Lung (tissue), 12 donors: ENCODE measurements around the gene PPEF2. TPM values are rescaled to one million over a fixed set of nuclear protein-coding genes. Genes with fewer than 3 reads are reported as not detected.

Experiments
- ATAC-seq: fragments of 200-7000 bp; cut with Tn5 transposase; one replicate; pipeline ENCODE4 v1.9.1; 2020; ENCODE audit warnings: moderate number of reproducible peaks; ENCODE audit not compliant: insufficient read depth, low FRiP score
- DNase-seq, 3 donors: peaks; one replicate each; pipeline ENCODE4 v3.0.0-alpha.2; 2013 to 2017
- H3K27ac ChIP-seq, 2 donors: one replicate each; pipeline ENCODE4 v1.5.1; 2013; ENCODE audit warnings: mild to moderate bottlenecking in 2 of 2, moderate library complexity in 2 of 2, control low read depth in 1 of 2, inconsistent platforms in 1 of 2, low read depth in 1 of 2, low read length in 1 of 2
- H3K27me3 ChIP-seq, 3 donors: one replicate each; pipeline ENCODE4 v1.5.1; 2013; ENCODE audit warnings: low read length in 2 of 3; ENCODE audit not compliant: control insufficient read depth in 3 of 3, insufficient read depth in 3 of 3
- H3K36me3 ChIP-seq, 4 donors: one replicate each; pipeline ENCODE4 v1.5.1; 2013; ENCODE audit warnings: low read length in 4 of 4, mild to moderate bottlenecking in 1 of 4, moderate library complexity in 1 of 4; ENCODE audit not compliant: control insufficient read depth in 4 of 4, insufficient read depth in 4 of 4
- H3K4me1 ChIP-seq, 5 donors: one replicate each; pipeline ENCODE4 v1.5.1; 2013; ENCODE audit warnings: low read length in 5 of 5, mild to moderate bottlenecking in 2 of 5, moderate library complexity in 1 of 5; ENCODE audit not compliant: control insufficient read depth in 5 of 5, insufficient read depth in 5 of 5
- H3K4me3 ChIP-seq: one replicate; pipeline ENCODE4 v1.5.1; 2013; ENCODE audit warnings: mild to moderate bottlenecking, control low read depth, moderate library complexity
- H3K9ac ChIP-seq, 2 donors: one replicate each; pipeline ENCODE4 v1.5.1; 2013; ENCODE audit warnings: low read length in 2 of 2, control low read depth in 1 of 2; ENCODE audit not compliant: insufficient read depth in 1 of 2
- H3K9me3 ChIP-seq, 4 donors: one replicate each; pipeline ENCODE4 v1.5.1; 2013; ENCODE audit warnings: low read length in 3 of 4, mild to moderate bottlenecking in 1 of 4, moderate library complexity in 1 of 4; ENCODE audit not compliant: control insufficient read depth in 4 of 4, insufficient read depth in 3 of 4
- WGBS, 2 donors: extraction: QIAGEN DNeasy Blood & Tissue Kit; methylation state at CpG; one replicate each; pipeline ENCODE4 v1.1.7; 2013; 5-methylcytosine and 5-hydroxymethylcytosine counted together
- polyA plus RNA-seq, 2 donors: library from polyadenylated mRNA; stranded (reverse); fragments of 200-250 nt; gene quantifications; one replicate each; pipeline ENCODE4 v1.2.1, GENCODE V29; 2013
- total RNA-seq, 2 donors: library from RNA; depleted of rRNA in 1 of 2; stranded (reverse); fragments of >200 nt in 1 of 2; gene quantifications; one replicate each; pipeline ENCODE4 v1.2.1, GENCODE V29; 2014 to 2021
- TF ChIP-seq, protein P1 (sequence below): IDR thresholded peaks from 2 replicates; pipeline ENCODE4 v1.5.1; 2012; ENCODE audit warnings: mild to moderate bottlenecking; ENCODE audit errors: control extremely low read depth, extremely low read depth
- donor health status: control.
- donor health status: control.
- donor health status: Bipolar disorder and iron deficiency.
- donor health status: healthy.
- donor health status: DM: yes; HTN: yes; CAD: no.

PPEF2 gene
- total and polyA plus RNA-seq, 4 donors, result 0.01 TPM; not detected in 3

DNA sequence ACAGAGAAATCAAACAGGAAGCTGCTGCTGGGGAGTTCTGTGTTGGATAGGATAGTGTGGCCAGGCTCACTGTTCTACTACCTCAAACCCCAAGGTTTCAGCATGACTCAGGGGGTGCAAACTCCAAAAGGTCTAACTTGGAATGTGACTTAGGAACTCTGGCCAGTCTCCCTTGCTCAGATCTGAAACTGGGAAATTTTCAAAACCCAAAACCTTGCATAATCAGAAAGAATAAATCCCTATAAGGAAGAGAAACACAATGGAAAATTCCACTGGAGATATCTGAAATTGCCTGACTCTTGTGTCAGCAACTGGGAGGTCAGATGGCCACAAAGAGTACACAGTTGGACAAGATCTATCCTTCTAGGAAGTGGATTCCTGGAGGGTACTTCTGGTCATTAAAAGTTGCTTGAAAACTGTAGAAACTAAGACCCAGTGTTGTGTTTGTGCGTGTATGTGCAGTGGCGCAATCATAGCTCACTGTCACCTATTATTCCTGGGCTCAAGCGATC lies 58.0 kb downstream of the PPEF2 start:
- TF ChIP-seq, protein P1, sequence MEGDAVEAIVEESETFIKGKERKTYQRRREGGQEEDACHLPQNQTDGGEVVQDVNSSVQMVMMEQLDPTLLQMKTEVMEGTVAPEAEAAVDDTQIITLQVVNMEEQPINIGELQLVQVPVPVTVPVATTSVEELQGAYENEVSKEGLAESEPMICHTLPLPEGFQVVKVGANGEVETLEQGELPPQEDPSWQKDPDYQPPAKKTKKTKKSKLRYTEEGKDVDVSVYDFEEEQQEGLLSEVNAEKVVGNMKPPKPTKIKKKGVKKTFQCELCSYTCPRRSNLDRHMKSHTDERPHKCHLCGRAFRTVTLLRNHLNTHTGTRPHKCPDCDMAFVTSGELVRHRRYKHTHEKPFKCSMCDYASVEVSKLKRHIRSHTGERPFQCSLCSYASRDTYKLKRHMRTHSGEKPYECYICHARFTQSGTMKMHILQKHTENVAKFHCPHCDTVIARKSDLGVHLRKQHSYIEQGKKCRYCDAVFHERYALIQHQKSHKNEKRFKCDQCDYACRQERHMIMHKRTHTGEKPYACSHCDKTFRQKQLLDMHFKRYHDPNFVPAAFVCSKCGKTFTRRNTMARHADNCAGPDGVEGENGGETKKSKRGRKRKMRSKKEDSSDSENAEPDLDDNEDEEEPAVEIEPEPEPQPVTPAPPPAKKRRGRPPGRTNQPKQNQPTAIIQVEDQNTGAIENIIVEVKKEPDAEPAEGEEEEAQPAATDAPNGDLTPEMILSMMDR, result no peak
- no peak overlapping the region for H3K9ac ChIP-seq
- WGBS, 2 donors, result 89 to 92% methylated on average over 3 of the region's 3 CpGs
- H3K9me3 ChIP-seq, result no peaks in the 10 kb centered on the region
- H3K27me3 ChIP-seq, result no peaks in the 10 kb centered on the region
- no peak overlapping the region for H3K27ac ChIP-seq
- DNase-seq (no peak), ATAC-seq (no peak)
- no peak overlapping the region for H3K4me3 ChIP-seq
- no peaks in the 10 kb centered on the region for H3K36me3 ChIP-seq
- H3K4me1 ChIP-seq, result peaks cover 0 to 13% (median 0%) of the 10 kb centered on the region in 5 donors

DNA sequence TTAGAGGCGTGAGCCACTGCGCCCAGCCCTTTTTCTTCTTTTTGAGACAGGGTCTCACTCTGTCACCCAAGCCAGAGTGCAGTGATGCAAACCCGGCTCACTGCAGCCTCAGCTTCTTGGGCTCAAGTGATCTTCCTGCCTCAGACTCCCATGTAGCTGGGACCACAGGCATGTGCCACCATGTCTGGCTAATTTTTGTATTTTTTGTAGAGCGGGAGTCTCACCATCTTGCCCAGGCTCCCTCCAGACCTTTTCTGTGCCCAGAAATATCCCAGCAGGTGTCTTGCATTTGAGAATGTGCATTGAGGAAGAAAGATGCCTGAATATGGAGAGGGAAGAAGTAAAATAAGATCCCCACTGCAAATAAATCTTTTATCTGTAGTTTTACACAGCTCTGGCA lies 58.7 kb downstream of the PPEF2 start:
- 96 to 97% methylated on average over 4 of the region's 4 CpGs for WGBS, 2 donors
- DNase-seq (no peak), ATAC-seq (no peak)
- no peaks in the 10 kb centered on the region for H3K36me3 ChIP-seq
- H3K27me3 ChIP-seq, result no peaks in the 10 kb centered on the region
- H3K9ac ChIP-seq, result no peak overlapping the region
- TF ChIP-seq, protein P1, result no peak
- H3K27ac ChIP-seq, result no peak overlapping the region
- peaks cover 0 to 13% (median 0%) of the 10 kb centered on the region in 5 donors for H3K4me1 ChIP-seq
- no peak overlapping the region for H3K4me3 ChIP-seq
- no peaks in the 10 kb centered on the region for H3K9me3 ChIP-seq

DNA sequence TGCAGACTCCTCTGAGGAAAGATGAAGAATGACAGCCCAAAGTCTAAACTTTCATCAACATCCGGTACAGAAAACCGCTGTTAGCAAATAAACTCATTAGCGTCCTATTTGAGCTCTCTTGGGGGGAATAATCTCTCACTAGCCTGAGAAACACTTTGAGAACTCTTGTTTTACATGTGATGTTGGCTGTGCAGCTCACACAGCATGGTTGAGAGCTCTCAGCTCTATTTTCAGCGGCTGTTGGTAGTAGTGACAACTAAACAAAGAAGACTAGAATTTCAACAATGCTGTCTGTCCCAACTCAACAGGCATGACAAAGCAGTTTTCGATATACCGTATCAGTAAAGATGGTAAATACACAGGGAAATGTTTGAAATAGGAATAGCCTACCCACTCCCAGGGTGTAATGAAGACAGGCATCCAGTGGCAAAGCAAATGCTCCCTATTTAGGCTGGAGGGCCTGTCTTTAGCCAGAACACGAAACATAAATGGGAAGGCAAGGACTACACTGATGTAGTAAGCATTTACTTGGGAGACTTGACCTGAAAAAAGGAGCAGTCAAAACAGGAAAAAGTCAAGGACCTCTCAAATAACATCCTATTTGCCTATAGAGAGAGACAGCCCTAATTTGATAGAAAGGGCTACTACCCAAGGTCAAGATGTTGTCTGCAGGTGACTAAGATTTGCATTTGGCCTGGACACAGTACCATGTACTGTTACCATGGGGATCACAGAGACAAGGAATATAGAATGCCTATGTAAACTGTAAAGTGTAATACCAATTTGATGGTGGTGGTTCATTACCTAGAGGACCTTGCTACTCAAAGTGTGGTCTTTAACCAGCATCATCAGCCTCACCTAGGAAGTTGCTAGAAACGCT lies 60.4 kb downstream of the PPEF2 start:
- H3K27ac ChIP-seq, result peak overlapping the region in 1 of 2 donors; percentile 45
- TF ChIP-seq, protein P1, result no peak
- no peak for ATAC-seq

More for the DNA sequence above, 60.4 kb downstream of the PPEF2 start:
- Histone ChIP-seq H3K36me3 (no peaks in the 10 kb centered on the region), H3K9ac (no peak overlapping the region), H3K4me3 (no peak overlapping the region), H3K9me3 (no peaks in the 10 kb centered on the region), H3K27me3 (no peaks in the 10 kb centered on the region), H3K4me1 (peaks cover 0 to 7% (median 0%) of the 10 kb centered on the region in 5 donors)
- WGBS, 2 donors, result 64 to 65% methylated on average over 8 of the region's 8 CpGs
- DNase-seq, result peak in 1 of 3 donors; percentile 18
